Panc1 (cell line): ENCODE data around the gene CCL5. TPM values are rescaled to one million over a fixed set of nuclear protein-coding genes. Genes with fewer than 3 reads are reported as not detected.
A peak's percentile ranks its signal among the peaks of the same experiment; 100 is the strongest.

Experiments used
- ATAC-seq: fragments of 200-7000 bp; cut with Tn5 transposase; 2 replicates; pipeline ENCODE4 v1.9.1; 2020; ENCODE audit warnings: mild to moderate bottlenecking, moderate library complexity
- BruUV-seq: library from RNA; stranded (reverse); fragments of 400-500 nt; replicated peaks from 2 replicates; lab custom pipeline; 2021; lab: Mats Ljungman, UMichigan
- CTCF ChIA-PET: fragments of 300-600 bp; sonication (Branson Sonifier 250); formaldehyde crosslinking; loops from one replicate; lab custom pipeline; 2022; ENCODE audit warnings: antibody characterized with exemption; lab: Charles Lee
- POLR2A ChIA-PET: fragments of 300-600 bp; sonication (Branson Sonifier 250); formaldehyde crosslinking; loops from one replicate; lab custom pipeline; 2022; ENCODE audit warnings: antibody characterized with exemption; lab: Charles Lee
- DNase-seq: peaks from one replicate; pipeline ENCODE4 v3.0.0-alpha.2; 2010; ENCODE audit warnings: low read depth, low spot score
- H3K27ac ChIP-seq: 2 replicates; pipeline ENCODE4 v1.5.1; 2011; ENCODE audit warnings: mild to moderate bottlenecking, low read length, inconsistent platforms
- H3K27me3 ChIP-seq: fragments of 200-500 bp; sonication (Bioruptor generic); 2 replicates; pipeline ENCODE4 v1.6.0; 2014; ENCODE audit warnings: low read length, inconsistent platforms; ENCODE audit not compliant: control insufficient read depth, insufficient read depth
- H3K36me3 ChIP-seq: fragments of 200-500 bp; sonication (Bioruptor generic); 2 replicates; pipeline ENCODE4 v1.5.1; 2014; ENCODE audit warnings: inconsistent platforms, mild to moderate bottlenecking, low read length, moderate library complexity; ENCODE audit not compliant: control insufficient read depth, insufficient read depth
- H3K4me1 ChIP-seq: 2 replicates; pipeline ENCODE4 v1.5.1; 2011; ENCODE audit warnings: inconsistent platforms, mild to moderate bottlenecking, low read length, moderate library complexity; ENCODE audit not compliant: control insufficient read depth, insufficient read depth
- H3K4me3 ChIP-seq, 2 experiments: 2 replicates each; pipeline ENCODE4 v1.5.1; 2011 to 2012; ENCODE audit warnings: low read depth in 2 of 2, low read length in 2 of 2, mild to moderate bottlenecking in 2 of 2, inconsistent platforms in 1 of 2, moderate library complexity in 1 of 2
- H3K9me3 ChIP-seq: fragments of 200-500 bp; sonication (Bioruptor generic); 2 replicates; pipeline ENCODE4 v1.5.1; 2014; ENCODE audit warnings: low read depth, mild to moderate bottlenecking, inconsistent platforms, low read length, moderate library complexity; ENCODE audit not compliant: control insufficient read depth, insufficient read depth
- CTCF ChIP-seq: fragments of 450-650 bp; IDR thresholded peaks from 2 replicates; pipeline ENCODE4 v1.5.1; 2017; ENCODE audit warnings: mild to moderate bottlenecking
- POLR2AphosphoS5 ChIP-seq: IDR thresholded peaks from 2 replicates; pipeline ENCODE4 v1.6.1; 2012; ENCODE audit warnings: mild to moderate bottlenecking, low read depth, low read length, moderate library complexity
- REST ChIP-seq, 2 experiments: IDR thresholded peaks; 2 replicates each; pipeline ENCODE4 v1.6.1; 2011 to 2012; ENCODE audit warnings: low read depth in 2 of 2, control low read depth in 1 of 2, low read length in 1 of 2, mild to moderate bottlenecking in 1 of 2, moderate library complexity in 1 of 2; ENCODE audit not compliant: insufficient read depth in 1 of 2
- SIN3A ChIP-seq: IDR thresholded peaks from 2 replicates; pipeline ENCODE4 v1.6.1; 2012; ENCODE audit warnings: low read depth, mild to moderate bottlenecking, low read length, moderate library complexity, borderline replicate concordance; ENCODE audit not compliant: insufficient read depth
- TCF7L2 ChIP-seq: IDR thresholded peaks from 2 replicates; pipeline ENCODE4 v1.6.1; 2011; ENCODE audit warnings: mild to moderate bottlenecking, low read depth, low read length, inconsistent platforms
- in situ Hi-C: cut with HindIII; loops from 2 replicates; pipeline ENCODE4 v1.10.0; 2016; ENCODE audit warnings: low sequenced_read_pairs, low pct_unique_long_range_greater_than_20kb
- intact Hi-C: fragments of 100-400 bp; cut with micrococcal nuclease; formaldehyde crosslinking; loops from one replicate; pipeline ENCODE4 v1.10.0; 2022; ENCODE audit not compliant: unreplicated experiment
- total RNA-seq: library from RNA; stranded (reverse); gene quantifications from one replicate; pipeline ENCODE4 v1.2.1, GENCODE V29; 2021; ENCODE audit not compliant: unreplicated experiment

The CCL5 gene
- total RNA-seq, 1 experiment from 2014 or later, result 15.9 TPM

GRCh38 chr17:35855965-35856364, 24.2 kb downstream of the CCL5 start:
- POLR2A ChIA-PET, result no interaction called here
- CTCF ChIA-PET, result no interaction called here

GRCh38 chr17:35849469-35850348, 30.5 kb downstream of the CCL5 start:
- peak; percentile 89 for ATAC-seq
- in situ Hi-C loops (no loop called here), intact Hi-C loops (no loop called here)
- ChIA-PET CTCF (no interaction called here), POLR2A (no interaction called here)
- no peaks in the 10 kb centered on the region for H3K4me1 ChIP-seq
- H3K36me3 ChIP-seq, result peaks cover 35% of the 10 kb centered on the region
- H3K4me3 ChIP-seq, result no peak overlapping the region
- BruUV-seq, result no TSS peak
- DNase-seq, result peak; percentile 28
- H3K27ac ChIP-seq, result no peak overlapping the region
- H3K27me3 ChIP-seq, result no peaks in the 10 kb centered on the region
- no peaks in the 10 kb centered on the region for H3K9me3 ChIP-seq
- TF ChIP-seq POLR2AphosphoS5 (peak; percentile 18; the same call in 1 of the 2 replicates), TCF7L2 (no peak), CTCF (peak; percentile 85), REST (IDR thresholded peaks at IDR 0.05; ENCODE audit: insufficient read depth in 1 of 2, low read depth in 2 of 2, low read length in 1 of 2) (no peak)

More at GRCh38 chr17:35855965-35856364, 24.2 kb downstream of the CCL5 start:
- no peak for DNase-seq
- no TSS peak for BruUV-seq
- no peak for TF ChIP-seq POLR2AphosphoS5
- TF ChIP-seq SIN3A, result no peak
- TF ChIP-seq TCF7L2, result no peak
- TF ChIP-seq REST (IDR thresholded peaks at IDR 0.05; ENCODE audit: insufficient read depth in 1 of 2, low read depth in 2 of 2, low read length in 1 of 2), result no peak
- TF ChIP-seq CTCF, result no peak
- intact Hi-C loops (no loop called here), in situ Hi-C loops (no loop called here)
- no peak overlapping the region for H3K4me3 ChIP-seq
- no peaks in the 10 kb centered on the region for H3K9me3 ChIP-seq
- H3K27ac ChIP-seq, result no peak overlapping the region
- no peak for ATAC-seq
- no peaks in the 10 kb centered on the region for H3K27me3 ChIP-seq
- H3K36me3 ChIP-seq, result no peaks in the 10 kb centered on the region
- H3K4me1 ChIP-seq, result no peaks in the 10 kb centered on the region
